Loucy (cell line): ENCODE data around the gene GPRC5C.

Source experiments
- EZH2phosphoT487 ChIP-seq: fragments of 200-600 bp; IDR thresholded peaks from 2 replicates; pipeline ENCODE4 v1.6.1; 2018; ENCODE audit warnings: antibody characterized with exemption, mild to moderate bottlenecking, moderate library complexity, borderline replicate concordance
- TF ChIP-seq, protein P1 (sequence below): fragments of 200-600 bp; sonication (generic); conservative IDR thresholded peaks from 2 replicates; pipeline ENCODE4 v1.5.1; 2014; ENCODE audit warnings: mild to moderate bottlenecking, antibody characterized with exemption, low read length

DNA sequence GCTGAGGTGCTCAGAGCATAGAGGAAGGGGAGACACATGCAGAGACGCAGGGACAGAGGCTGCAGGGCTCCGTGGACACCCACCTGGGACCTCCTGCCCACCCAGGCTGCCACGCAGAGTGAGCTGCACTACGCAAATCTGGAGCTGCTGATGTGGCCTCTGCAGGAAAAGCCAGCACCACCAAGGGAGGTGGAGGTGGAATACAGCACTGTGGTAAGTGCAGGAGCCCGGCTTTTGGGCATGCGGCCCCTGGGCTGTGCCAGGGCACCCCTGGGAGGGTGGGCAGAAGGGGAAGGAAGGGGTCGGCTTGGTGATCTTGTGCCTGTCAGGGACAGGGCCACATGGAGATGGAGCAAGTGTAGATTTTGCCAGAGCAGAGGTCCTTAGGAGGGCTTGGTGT is 49.7 kb downstream of the GPRC5C start:
- TF ChIP-seq, protein P1, sequence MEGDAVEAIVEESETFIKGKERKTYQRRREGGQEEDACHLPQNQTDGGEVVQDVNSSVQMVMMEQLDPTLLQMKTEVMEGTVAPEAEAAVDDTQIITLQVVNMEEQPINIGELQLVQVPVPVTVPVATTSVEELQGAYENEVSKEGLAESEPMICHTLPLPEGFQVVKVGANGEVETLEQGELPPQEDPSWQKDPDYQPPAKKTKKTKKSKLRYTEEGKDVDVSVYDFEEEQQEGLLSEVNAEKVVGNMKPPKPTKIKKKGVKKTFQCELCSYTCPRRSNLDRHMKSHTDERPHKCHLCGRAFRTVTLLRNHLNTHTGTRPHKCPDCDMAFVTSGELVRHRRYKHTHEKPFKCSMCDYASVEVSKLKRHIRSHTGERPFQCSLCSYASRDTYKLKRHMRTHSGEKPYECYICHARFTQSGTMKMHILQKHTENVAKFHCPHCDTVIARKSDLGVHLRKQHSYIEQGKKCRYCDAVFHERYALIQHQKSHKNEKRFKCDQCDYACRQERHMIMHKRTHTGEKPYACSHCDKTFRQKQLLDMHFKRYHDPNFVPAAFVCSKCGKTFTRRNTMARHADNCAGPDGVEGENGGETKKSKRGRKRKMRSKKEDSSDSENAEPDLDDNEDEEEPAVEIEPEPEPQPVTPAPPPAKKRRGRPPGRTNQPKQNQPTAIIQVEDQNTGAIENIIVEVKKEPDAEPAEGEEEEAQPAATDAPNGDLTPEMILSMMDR: no peak
- no peak for TF ChIP-seq EZH2phosphoT487
